H54 (cell line): Measurements from ENCODE around the gene HOXB6.

Experiments used
- DNase-seq: peaks from one replicate; pipeline ENCODE4 v3.0.0; 2011; ENCODE audit warnings: low spot score, mixed read lengths; ENCODE audit not compliant: insufficient read length
- FAIRE-seq: peaks from 3 replicates; lab custom pipeline; 2011; peaks lifted over from hg19 to GRCh38; lab: Jason Lieb, UNC
- POLR2A ChIP-seq: IDR thresholded peaks from 2 replicates; pipeline ENCODE4 v1.6.1; 2011; ENCODE audit warnings: low read depth, mild to moderate bottlenecking, low read length

The HOXB6 gene

GRCh38 chr17:48549281-48549630 lies 55.5 kb downstream of the HOXB6 start:
- FAIRE-seq (no peak), DNase-seq (no peak)
- no peak for TF ChIP-seq POLR2A

DNA sequence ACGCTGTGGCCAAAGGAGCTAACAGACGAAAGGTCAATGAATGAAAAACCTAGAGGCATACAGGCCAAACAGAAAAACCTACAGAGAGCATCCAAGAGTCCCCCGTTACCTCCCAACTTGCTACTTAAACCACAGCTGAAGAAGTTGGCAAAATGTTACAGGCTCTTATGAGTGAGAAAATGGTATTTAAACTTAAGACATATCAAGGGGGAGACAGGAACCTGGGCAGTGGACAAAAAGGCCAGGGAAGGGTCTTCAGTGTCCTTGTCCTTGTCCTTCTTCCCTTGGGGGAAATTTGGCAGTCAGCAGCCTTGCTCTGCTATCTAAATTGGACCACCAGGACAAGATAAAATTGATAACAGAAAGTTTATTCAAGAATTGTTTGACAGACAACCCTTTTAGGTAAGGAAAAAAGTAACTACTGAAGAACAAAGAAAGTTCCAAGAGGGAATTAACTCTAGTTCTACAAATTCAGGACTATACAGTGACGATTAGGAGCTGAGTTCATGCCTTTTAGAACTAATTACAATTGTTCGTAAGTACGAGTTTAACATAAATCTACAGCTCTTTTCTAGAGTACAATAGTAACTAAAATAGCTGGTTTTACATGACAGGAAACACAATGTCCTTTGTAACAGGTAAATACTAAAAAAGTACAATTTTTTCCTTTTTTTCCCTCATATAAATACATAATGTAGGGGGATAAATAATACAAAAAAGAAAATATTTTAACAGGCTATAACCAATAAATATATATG lies 56.1 kb downstream of the HOXB6 start:
- FAIRE-seq (no peak), DNase-seq (no peak)
- no peak for TF ChIP-seq POLR2A

- no peak for TF ChIP-seq POLR2A
- DNase-seq = no peak
- FAIRE-seq = no peak
Measured at GRCh38 chr17:48547808-48548522, 56.8 kb downstream of the HOXB6 start.

- DNase-seq (no peak), FAIRE-seq (no peak)
Measured at GRCh38 chr17:48546924-48547807, 57.6 kb downstream of the HOXB6 start.

DNA sequence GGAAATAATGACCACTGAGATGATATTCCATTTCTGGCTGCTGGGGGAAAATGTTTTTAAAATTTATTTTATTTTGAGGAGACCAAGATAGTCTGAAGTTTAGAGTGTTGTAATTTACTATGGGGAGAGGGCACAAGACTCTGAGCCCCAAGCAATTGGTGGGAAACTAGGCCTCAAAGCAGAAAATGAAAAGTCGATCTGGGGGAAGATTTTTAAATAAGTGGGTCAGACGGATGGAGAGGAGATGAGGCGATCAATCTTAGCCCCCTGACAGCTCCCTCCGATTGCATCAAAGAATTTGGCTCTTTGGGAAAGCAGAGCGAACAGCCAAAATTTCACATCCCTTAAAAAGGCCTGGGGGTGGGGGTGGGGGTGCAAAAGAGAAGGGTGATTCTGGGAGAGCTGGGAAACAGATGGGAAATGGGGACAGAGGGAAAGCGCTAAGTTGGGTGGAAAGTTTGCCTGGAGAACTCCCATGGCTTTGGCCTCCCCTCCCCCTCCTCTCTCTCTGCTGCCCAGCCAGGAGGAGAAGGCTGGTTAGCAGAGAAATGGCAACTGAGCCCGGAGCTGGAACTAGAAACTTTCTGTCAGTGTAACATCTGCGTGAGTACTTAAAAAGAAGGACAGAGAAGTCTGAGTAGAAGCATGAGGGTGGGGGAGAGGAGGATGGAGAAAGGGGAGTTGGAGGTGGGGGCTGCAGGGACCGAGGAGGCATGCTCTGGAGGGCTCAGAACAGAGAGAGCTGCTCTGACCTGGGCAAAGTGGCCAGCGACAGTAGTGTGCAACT lies 58.5 kb downstream of the HOXB6 start:
- no peak for TF ChIP-seq POLR2A
- DNase-seq (no peak), FAIRE-seq (no peak)

More at GRCh38 chr17:48546924-48547807, 57.6 kb downstream of the HOXB6 start:
- TF ChIP-seq POLR2A = no peak
